ENCODE results near the gene PDHB.
A peak's percentile ranks its signal among the peaks of the same experiment; 100 is the strongest.

PDHB gene

DNA sequence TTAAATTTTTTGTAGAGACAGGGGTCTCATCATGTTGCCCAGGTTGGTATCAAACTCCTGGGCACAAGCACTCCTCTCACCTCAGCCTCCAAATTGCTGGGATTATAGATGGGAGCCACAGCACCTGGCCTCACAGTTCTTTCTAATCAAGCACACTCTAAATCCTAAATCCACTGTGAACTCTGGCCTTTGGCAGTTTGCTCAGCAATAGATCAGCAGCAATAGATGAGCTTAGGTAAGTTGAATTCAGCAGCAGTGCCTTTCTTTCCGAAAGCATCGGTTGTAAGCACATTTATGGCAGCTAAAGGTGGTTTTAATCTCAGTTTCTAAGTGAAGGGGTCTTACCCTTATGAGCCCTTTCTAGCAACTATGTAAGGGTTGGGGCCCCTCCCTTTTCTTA is 16.6 kb downstream of the PDHB start:
- no peak overlapping the region for H4K8ac ChIP-seq (ENCODE audit: low read depth, low read length)
- H3K36me3 ChIP-seq (replicated peaks in 1 of 2; ENCODE audit: control insufficient read depth in 2 of 2, insufficient read depth in 2 of 2, low read length in 2 of 2), result peaks cover under 1 to 11% of the 10 kb centered on the region in 2 donors
- H2BK5ac ChIP-seq (ENCODE audit: low read length), result no peak overlapping the region
- H3K23ac ChIP-seq (ENCODE audit: low read depth, low read length, poor library complexity), result no peak overlapping the region
- no peak overlapping the region for H3K4me2 ChIP-seq (ENCODE audit: insufficient read depth, low read length, poor library complexity, severe bottlenecking)
- H2AK5ac ChIP-seq (ENCODE audit: low read depth, low read length), result no peak overlapping the region
- no peak overlapping the region for H3K9ac ChIP-seq (ENCODE audit: low read depth, low read length, poor library complexity)
- no peak for DNase-seq (ENCODE audit: low spot score)
- no peak overlapping the region for H4K91ac ChIP-seq (ENCODE audit: low read depth, low read length, poor library complexity)
- no peak overlapping the region for H2AFZ ChIP-seq (ENCODE audit: low read length)
- H3K4ac ChIP-seq (ENCODE audit: low read length), result no peak overlapping the region
- H2BK12ac ChIP-seq (ENCODE audit: low read length), result no peak overlapping the region
- no peaks in the 10 kb centered on the region for H3K9me3 ChIP-seq (replicated peaks in 1 of 2; ENCODE audit: control insufficient read depth in 2 of 2, insufficient read depth in 1 of 2, low read depth in 1 of 2, low read length in 2 of 2)
- no peak overlapping the region for H3K27ac ChIP-seq (replicated peaks; ENCODE audit: low read length)
- H3K27me3 ChIP-seq (ENCODE audit: control insufficient read depth in 3 of 3, insufficient read depth in 3 of 3, low read depth in 1 of 3, low read length in 3 of 3), result no peaks in the 10 kb centered on the region
- H2BK15ac ChIP-seq (ENCODE audit: low read length), result no peak overlapping the region
- no peak overlapping the region for H3K14ac ChIP-seq (ENCODE audit: low read length)
- H3K79me1 ChIP-seq (ENCODE audit: low read depth, low read length), result no peaks in the 10 kb centered on the region
- WGBS, 2 donors (ENCODE audit: extremely low coverage in 2 of 2, insufficient read length in 2 of 2, insufficient replicate concordance in 1 of 2), result no CpG with 5 or more reads among the region's 2 CpGs
- H3K4me3 ChIP-seq (ENCODE audit: low read length in 2 of 2), result no peak overlapping the region
- no peak overlapping the region for H3K18ac ChIP-seq (ENCODE audit: low read length)
- H3K4me1 ChIP-seq (ENCODE audit: control insufficient read depth in 2 of 2, insufficient read depth in 1 of 2, low read depth in 1 of 2, low read length in 2 of 2), result peaks cover 0 to 8% of the 10 kb centered on the region in 2 donors
- no peak overlapping the region for H2BK120ac ChIP-seq (ENCODE audit: low read depth, low read length)

DNA sequence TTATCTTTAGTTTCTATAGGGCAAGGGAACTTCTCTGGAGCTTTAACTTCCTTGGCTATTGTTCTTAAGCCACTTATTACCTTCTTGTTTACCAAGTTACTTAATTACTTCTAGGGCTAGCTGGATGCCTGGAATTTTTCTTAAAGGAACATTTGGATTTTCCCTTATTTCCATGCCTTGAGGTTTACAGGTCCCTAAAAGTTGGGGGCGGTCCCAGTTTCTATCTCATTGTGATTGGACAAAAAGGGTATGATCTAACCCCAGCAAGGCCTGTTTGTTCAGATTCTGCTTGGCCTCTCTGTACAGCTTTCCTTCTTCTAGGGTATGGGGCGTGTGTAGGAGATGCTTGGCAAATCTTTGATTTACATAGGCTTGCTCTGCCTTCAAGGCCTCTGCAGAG is 17.4 kb downstream of the PDHB start:
- Histone ChIP-seq H3K36me3 (replicated peaks in 1 of 2; ENCODE audit: control insufficient read depth in 2 of 2, insufficient read depth in 2 of 2, low read length in 2 of 2) (peaks cover 0 to 5% of the 10 kb centered on the region in 2 donors), H2BK120ac (ENCODE audit: low read depth, low read length) (no peak overlapping the region), H4K91ac (ENCODE audit: low read depth, low read length, poor library complexity) (no peak overlapping the region), H3K14ac (ENCODE audit: low read length) (no peak overlapping the region), H3K4me1 (ENCODE audit: control insufficient read depth in 2 of 2, insufficient read depth in 1 of 2, low read depth in 1 of 2, low read length in 2 of 2) (peaks cover 0 to 8% of the 10 kb centered on the region in 2 donors), H3K18ac (ENCODE audit: low read length) (no peak overlapping the region), H3K27ac (replicated peaks; ENCODE audit: low read length) (peak overlapping the region; percentile 8), H3K79me1 (ENCODE audit: low read depth, low read length) (no peaks in the 10 kb centered on the region), H3K4ac (ENCODE audit: low read length) (no peak overlapping the region), H4K8ac (ENCODE audit: low read depth, low read length) (no peak overlapping the region), H2AK5ac (ENCODE audit: low read depth, low read length) (no peak overlapping the region), H3K23ac (ENCODE audit: low read depth, low read length, poor library complexity) (no peak overlapping the region), H3K27me3 (ENCODE audit: control insufficient read depth in 3 of 3, insufficient read depth in 3 of 3, low read depth in 1 of 3, low read length in 3 of 3) (no peaks in the 10 kb centered on the region), H3K9me3 (replicated peaks in 1 of 2; ENCODE audit: control insufficient read depth in 2 of 2, insufficient read depth in 1 of 2, low read depth in 1 of 2, low read length in 2 of 2) (no peaks in the 10 kb centered on the region), H2AFZ (ENCODE audit: low read length) (no peak overlapping the region), H3K4me2 (ENCODE audit: insufficient read depth, low read length, poor library complexity, severe bottlenecking) (no peak overlapping the region), H2BK15ac (ENCODE audit: low read length) (no peak overlapping the region), H2BK12ac (ENCODE audit: low read length) (no peak overlapping the region), H2BK5ac (ENCODE audit: low read length) (no peak overlapping the region), H3K4me3 (ENCODE audit: low read length in 2 of 2) (no peak overlapping the region), H3K9ac (ENCODE audit: low read depth, low read length, poor library complexity) (no peak overlapping the region)
- DNase-seq (ENCODE audit: low spot score), result no peak
- no CpG with 5 or more reads among the region's 2 CpGs for WGBS, 2 donors (ENCODE audit: extremely low coverage in 2 of 2, insufficient read length in 2 of 2, insufficient replicate concordance in 1 of 2)

DNA sequence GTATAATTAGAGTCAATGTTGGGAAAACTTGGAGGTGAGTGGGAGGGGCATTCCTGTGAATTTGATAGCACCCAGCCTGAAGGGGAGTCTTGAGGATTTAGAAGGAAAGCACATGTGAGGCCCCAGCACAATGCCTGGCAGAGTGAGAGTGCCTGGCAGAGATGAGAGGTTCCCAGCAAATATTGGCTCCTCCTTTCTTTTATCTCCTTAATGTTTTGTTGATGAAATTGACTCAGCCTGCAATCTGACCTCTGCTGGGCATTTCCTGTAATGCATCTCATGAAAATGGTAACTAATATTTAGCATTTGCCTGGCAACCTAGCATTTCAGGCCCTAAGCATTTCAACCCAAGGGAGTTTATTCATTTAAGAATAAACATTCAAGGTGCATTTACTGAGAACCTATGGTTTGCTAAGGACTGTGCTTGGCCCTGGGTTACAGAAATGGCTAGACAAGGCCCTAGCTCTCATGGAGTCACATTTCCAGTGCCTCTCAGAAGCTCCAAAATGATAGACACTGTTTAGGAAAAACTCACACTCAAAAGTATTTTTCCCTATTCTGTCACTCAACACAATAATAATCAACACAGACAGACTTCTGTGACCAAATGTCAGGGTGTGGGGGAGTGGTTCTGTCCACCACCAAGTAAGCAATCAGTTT is 19.0 kb downstream of the PDHB start:
- DNase-seq (ENCODE audit: low spot score), result peak; percentile 33

GRCh38 chr3:58411851-58412830 is 21.5 kb downstream of the PDHB start:
- Histone ChIP-seq H3K4ac (ENCODE audit: low read length) (no peak overlapping the region), H3K9me3 (replicated peaks in 1 of 2; ENCODE audit: control insufficient read depth in 2 of 2, insufficient read depth in 1 of 2, low read depth in 1 of 2, low read length in 2 of 2) (peaks cover 0 to 5% of the 10 kb centered on the region in 2 donors), H4K8ac (ENCODE audit: low read depth, low read length) (no peak overlapping the region)

More for the DNA sequence above, 19.0 kb downstream of the PDHB start:
- Histone ChIP-seq H3K9me3 (replicated peaks in 1 of 2; ENCODE audit: control insufficient read depth in 2 of 2, insufficient read depth in 1 of 2, low read depth in 1 of 2, low read length in 2 of 2) (no peaks in the 10 kb centered on the region), H3K27ac (replicated peaks; ENCODE audit: low read length) (no peak overlapping the region), H3K4ac (ENCODE audit: low read length) (no peak overlapping the region), H3K79me1 (ENCODE audit: low read depth, low read length) (no peaks in the 10 kb centered on the region), H3K18ac (ENCODE audit: low read length) (no peak overlapping the region), H2BK5ac (ENCODE audit: low read length) (no peak overlapping the region), H4K8ac (ENCODE audit: low read depth, low read length) (no peak overlapping the region), H3K27me3 (ENCODE audit: control insufficient read depth in 3 of 3, insufficient read depth in 3 of 3, low read depth in 1 of 3, low read length in 3 of 3) (no peaks in the 10 kb centered on the region), H3K36me3 (replicated peaks in 1 of 2; ENCODE audit: control insufficient read depth in 2 of 2, insufficient read depth in 2 of 2, low read length in 2 of 2) (peaks cover 0 to 7% of the 10 kb centered on the region in 2 donors), H3K4me3 (ENCODE audit: low read length in 2 of 2) (no peak overlapping the region), H2AK5ac (ENCODE audit: low read depth, low read length) (no peak overlapping the region), H2BK120ac (ENCODE audit: low read depth, low read length) (no peak overlapping the region), H2BK12ac (ENCODE audit: low read length) (no peak overlapping the region), H3K23ac (ENCODE audit: low read depth, low read length, poor library complexity) (no peak overlapping the region), H2BK15ac (ENCODE audit: low read length) (no peak overlapping the region), H3K4me1 (ENCODE audit: control insufficient read depth in 2 of 2, insufficient read depth in 1 of 2, low read depth in 1 of 2, low read length in 2 of 2) (peaks cover 0 to 8% of the 10 kb centered on the region in 2 donors), H3K9ac (ENCODE audit: low read depth, low read length, poor library complexity) (no peak overlapping the region), H3K14ac (ENCODE audit: low read length) (no peak overlapping the region), H2AFZ (ENCODE audit: low read length) (peak overlapping the region; percentile 59), H4K91ac (ENCODE audit: low read depth, low read length, poor library complexity) (no peak overlapping the region), H3K4me2 (ENCODE audit: insufficient read depth, low read length, poor library complexity, severe bottlenecking) (no peak overlapping the region)

More at GRCh38 chr3:58411851-58412830, 21.5 kb downstream of the PDHB start:
- Histone ChIP-seq H2AK5ac (ENCODE audit: low read depth, low read length) (no peak overlapping the region), H3K27me3 (ENCODE audit: control insufficient read depth in 3 of 3, insufficient read depth in 3 of 3, low read depth in 1 of 3, low read length in 3 of 3) (no peaks in the 10 kb centered on the region), H2BK120ac (ENCODE audit: low read depth, low read length) (no peak overlapping the region), H3K79me1 (ENCODE audit: low read depth, low read length) (no peaks in the 10 kb centered on the region), H2BK12ac (ENCODE audit: low read length) (no peak overlapping the region), H2BK5ac (ENCODE audit: low read length) (no peak overlapping the region), H2AFZ (ENCODE audit: low read length) (no peak overlapping the region), H3K27ac (replicated peaks; ENCODE audit: low read length) (no peak overlapping the region), H2BK15ac (ENCODE audit: low read length) (no peak overlapping the region), H3K4me3 (ENCODE audit: low read length in 2 of 2) (no peak overlapping the region), H3K36me3 (replicated peaks in 1 of 2; ENCODE audit: control insufficient read depth in 2 of 2, insufficient read depth in 2 of 2, low read length in 2 of 2) (peaks cover 0 to 11% of the 10 kb centered on the region in 2 donors), H3K9ac (ENCODE audit: low read depth, low read length, poor library complexity) (no peak overlapping the region), H3K4me2 (ENCODE audit: insufficient read depth, low read length, poor library complexity, severe bottlenecking) (no peak overlapping the region), H3K14ac (ENCODE audit: low read length) (no peak overlapping the region), H4K91ac (ENCODE audit: low read depth, low read length, poor library complexity) (no peak overlapping the region), H3K4me1 (ENCODE audit: control insufficient read depth in 2 of 2, insufficient read depth in 1 of 2, low read depth in 1 of 2, low read length in 2 of 2) (peaks cover 0 to 8% of the 10 kb centered on the region in 2 donors), H3K18ac (ENCODE audit: low read length) (no peak overlapping the region), H3K23ac (ENCODE audit: low read depth, low read length, poor library complexity) (no peak overlapping the region)
- DNase-seq (ENCODE audit: low spot score), result no peak
- WGBS, 2 donors (ENCODE audit: extremely low coverage in 2 of 2, insufficient read length in 2 of 2, insufficient replicate concordance in 1 of 2), result no CpG with 5 or more reads among the region's 8 CpGs
